NOMO-1 (cell line): ENCODE measurements around the gene NME3.

Experiments
- DNase-seq, 2 experiments: peaks; one replicate each; lab custom pipeline; 2025; ENCODE audit not compliant: unreplicated experiment in 2 of 2; lab: John Stamatoyannopoulos, UW

Gene NME3

DNA sequence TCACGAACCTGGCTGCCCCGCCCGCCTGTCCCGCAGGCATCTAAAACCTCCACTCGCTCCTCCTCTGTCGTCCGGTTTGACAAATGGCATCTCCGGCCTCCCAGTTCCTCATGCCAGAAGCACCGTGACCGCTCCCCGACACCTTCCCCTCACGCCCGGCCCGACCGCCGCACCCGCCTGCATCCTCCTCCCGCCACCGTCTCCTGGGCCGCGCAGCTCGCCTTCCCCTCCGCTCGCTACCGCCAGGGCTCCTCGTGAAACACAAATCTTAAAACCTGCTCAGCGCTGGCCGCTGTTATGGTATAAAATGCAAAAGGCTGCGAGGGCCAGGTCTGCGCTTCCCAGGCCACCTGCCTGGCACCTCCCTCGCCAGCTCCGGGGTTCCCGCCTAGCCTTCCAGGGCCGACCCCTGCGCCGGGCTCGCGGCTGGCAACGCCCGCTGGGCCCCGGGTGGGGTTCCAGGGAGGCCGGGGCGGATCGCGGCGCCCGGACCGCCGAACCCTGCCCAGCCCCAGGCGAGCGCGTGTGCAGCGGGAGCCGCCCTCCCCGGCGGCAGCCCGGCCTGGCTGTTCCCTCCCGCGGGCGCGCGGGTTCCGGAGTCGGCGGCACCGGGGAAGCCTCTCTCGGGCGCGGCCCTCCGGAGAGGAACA is 10.5 kb upstream of the NME3 start:
- DNase-seq = peak; percentile 37 to 41

DNA sequence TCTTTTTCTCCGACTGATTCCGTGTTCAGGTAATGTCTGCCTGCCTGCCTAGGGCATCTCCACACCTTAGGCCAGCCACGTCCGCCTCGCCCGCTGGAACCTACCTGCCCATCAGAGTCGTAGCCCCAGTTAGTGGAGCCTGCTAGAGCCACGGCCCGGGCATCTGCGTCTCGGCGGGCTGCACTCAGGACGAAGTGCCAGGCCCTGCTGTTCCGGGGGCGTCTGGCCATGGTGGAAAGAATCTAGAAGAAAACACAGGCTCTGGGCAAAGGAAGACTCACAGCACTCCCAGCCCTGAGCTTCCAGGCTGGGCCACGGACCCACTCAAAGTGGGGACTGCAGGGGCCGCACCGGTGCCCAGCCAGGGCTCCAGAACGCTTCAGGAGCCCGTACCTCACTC is 9.9 kb upstream of the NME3 start:
- no peak for DNase-seq

DNA sequence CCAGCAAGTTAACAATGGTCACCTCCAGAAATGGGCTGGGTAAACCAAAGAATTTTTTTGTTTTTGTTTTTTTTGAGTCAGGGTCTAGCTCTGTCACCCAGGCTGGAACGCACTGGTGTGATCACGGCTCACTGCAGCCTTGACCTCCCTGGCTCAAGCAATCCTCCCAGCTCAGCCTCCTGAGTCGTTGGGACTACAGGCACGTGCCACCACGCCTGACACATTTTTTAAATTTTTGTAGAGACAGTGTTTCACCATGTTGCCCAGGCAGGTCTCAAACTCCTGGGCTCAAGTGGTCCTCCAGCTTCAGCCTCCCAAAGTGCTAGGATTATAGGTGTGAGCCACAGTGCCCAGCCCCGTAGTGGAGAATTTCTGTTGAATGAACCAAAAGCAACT is 9.3 kb upstream of the NME3 start:
- no peak for DNase-seq

DNA sequence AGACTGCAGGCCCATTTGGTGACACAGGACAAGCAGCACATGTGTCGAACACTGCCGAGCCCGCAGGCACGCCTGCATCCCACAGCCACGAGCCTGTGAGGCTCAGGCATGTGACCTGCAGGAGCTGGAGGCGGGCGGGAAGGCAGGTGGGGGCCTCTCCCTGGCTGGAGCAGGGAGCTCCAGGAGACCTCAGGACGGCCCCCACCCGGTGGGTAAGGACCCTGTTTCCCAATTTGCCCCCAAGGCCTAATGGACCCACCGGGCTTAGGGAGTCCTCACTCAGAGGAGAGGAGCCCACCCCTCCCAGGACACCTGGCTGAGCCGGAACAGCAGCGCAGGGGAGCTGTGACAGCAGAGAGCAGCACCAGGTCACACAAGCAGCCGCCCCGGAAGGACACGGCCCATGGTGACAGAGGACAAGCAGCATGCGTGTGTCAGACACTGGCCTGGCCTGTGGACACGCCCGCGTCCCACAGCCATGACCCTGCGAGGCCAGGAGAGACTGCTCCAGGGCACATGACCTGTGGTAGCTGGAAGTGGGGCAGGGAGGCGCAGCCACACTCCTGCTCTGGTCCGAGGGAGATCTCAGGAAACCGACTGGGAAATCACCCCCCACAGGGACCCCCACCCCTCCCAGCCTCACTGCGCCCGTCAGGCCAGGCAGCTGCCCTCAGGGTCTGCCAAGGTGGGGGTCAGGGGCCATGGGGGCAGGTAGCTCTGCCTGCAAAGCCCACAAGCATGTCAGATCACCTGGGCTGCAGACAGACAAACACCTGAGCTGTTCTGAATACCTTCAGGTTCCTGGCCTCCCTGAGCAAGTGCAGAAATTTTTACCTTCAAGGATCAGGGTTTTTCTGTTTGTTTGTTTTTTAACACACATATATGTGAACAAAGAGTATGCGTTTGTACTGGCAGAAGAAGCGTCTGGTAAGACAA is 8.7 kb upstream of the NME3 start:
- no peak for DNase-seq

DNA sequence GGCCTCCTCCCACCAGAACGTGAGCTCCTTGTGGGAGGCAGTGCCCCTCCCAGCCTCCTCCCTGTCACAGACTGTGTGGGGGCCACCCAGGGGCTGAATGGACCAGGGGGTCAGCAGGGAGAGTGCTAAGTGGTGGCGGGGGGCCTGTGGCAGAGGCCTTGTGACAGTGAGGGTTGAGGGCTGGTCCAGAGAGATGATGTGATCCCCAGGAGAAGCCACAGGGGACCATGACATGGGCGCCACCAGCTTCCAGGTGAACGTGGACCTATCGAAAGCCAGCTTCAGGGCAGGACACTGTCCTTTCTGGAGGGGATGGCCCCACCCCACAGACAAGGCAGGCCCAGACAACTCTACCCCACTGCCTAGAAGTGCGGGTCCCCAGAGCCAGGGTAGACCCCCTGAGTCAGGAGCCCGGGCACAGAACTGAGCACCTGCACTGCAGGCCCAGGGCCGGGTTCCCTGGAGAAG is 7.9 kb upstream of the NME3 start:
- no peak for DNase-seq

DNA sequence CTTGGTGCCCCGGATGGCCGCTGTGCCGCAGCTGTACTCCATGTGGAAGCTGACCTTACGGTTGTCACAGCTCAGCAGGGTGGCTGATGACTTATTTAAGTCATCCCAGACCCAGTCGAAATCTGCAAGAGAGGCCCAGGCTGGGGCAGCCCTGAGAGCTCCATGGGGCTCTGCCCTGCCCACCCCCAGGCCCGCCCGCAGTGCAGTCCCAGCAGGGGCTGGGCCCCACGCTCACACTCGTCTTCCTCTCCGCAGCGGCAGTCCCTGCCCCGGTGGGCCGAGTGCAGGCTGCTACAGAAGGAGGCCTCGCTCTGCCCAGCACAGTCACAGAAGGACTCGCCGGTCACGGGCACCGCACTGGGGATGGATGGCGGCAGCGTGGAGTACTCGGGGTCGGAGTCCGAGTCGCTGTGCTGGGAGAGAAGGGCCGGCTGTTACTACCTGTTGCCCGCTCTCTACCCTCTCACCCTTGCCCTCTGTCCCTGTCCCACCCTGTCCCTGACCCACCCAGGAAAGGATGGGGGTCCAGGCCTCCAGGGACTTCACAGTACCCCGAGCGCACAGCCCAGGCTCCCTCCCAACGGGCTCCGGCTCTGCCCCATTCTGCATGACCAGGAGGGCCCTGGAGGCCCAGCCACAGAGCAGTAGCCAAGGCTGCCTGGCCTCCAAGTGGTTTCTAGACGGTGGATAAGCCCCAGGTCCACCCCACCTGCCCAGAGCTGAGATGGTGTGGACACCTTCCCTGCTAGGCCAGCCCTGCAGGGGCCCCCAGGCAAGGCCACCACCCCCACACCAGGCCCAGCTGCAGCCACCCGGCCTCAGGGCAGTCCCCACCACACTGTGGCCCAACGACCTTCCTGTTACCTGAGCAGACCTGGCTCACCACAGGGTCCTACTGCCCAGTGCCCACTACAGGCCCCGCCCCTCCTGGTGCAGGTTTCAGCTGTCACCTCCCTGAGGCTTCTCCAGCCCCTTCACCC is 7.1 kb upstream of the NME3 start:
- no peak for DNase-seq

DNA sequence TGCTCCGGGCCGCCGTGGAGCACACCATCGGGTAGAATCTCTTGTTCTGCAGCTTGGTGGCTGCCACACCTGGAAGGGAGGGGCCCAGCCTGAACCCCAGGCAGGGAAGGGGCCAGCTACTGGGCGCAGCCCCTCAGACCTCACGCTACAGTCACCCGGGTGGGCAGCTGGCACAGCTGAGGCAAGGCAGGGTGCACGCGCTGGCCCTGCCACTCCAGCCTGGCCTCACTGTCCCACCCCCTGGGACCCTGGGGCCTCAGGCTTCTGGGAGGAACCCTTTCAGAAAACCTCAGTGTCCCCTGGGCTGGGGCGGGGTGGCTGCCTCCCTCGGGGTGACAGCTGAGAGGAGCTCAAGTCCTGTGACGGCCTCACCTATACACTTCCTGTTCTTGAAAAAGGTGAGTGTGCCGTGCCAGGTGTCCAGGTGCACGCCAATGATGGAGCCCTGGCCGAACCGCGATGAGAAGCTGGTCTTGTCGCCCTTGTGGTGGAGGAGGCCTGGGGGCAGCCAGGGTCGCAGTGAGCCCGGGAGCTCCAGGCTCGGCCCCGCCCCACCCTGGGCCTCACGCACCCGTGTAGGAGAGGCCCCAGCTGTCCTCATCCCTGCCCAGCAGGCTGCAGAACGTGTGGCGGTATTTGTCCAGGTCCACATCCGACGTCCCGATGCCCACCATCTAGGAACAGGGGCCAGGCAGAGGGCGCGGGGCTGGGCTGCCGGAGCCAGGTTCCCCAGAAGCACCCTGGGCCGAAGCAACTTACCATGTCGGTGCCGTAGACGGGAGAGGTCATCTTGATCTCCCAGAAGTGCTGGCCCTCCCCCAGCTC is 6.2 kb upstream of the NME3 start:
- DNase-seq = no peak

DNA sequence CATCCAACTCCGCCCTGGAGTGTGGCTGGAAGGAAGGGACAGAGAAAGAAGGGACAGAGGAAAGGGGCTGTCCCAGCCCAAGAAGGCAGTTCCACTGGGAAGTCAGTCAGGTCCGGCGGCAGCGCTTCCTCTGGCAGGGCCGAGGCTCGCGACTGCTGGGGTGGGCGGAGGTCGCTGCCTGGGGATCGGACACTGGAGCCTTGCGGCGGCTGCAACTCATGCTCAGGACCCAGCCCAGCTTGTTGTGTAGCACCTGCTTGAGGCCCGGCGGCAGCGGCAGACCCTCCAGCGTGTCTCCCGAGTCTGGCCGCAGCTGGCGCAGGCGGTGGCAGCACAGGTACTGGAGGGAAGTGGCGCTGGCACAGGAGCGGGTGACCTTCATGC is 5.6 kb upstream of the NME3 start:
- DNase-seq = no peak

DNA sequence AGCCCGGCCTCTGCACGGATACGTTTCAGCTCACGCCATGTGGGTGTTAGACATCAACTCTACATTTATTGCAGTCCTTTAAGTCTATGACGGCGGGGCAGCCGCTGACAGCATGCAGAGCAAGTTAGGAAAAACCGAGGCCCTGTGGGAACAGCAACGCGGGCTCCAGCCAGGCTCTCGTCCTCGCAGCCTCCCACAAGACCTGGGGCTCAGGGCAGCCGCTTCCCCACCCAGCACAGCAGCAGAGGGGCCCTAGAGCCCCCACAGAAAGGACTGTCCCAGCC is 5.3 kb upstream of the NME3 start:
- DNase-seq = no peak

DNA sequence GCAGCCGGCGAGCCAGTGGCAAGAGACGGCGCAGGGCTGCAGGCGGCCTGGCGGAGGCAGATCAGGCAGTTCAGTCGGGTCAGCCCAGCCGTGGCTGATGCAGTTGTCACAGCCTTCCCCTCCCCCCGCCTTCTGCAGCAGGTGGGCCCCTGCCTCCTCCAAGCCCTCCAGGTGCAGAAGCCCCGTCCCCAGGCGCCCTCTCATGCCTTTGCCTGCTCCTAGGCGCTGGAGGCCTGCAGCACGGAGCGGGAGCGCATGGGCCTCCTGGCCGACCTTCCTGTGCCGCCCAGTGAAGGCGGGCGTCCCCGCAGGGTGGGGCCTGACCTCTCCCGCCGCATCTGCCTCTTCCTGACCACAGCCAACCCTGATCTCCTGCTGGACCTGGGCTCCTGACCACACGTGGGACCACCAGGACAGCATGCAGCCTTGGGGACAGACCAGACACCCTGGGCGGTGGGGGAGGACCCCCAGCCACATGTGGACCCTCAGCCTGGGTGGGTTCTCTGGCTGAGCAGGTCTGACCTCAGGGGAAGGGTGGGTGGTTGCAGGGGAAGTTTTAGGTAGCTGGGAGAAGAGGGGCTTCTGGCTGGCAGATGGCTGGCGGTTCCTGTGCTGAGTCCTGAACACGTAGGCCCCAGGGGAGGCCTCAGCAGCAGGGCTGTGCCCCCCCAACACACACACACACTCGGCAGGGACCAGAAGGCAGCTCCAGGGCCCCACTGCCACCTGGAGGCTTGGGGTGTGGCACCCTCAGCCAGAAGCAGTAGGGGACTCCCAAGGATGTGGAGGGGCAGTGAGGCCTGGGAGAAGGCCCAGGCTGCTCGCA is 4.7 kb upstream of the NME3 start:
- no peak for DNase-seq

DNA sequence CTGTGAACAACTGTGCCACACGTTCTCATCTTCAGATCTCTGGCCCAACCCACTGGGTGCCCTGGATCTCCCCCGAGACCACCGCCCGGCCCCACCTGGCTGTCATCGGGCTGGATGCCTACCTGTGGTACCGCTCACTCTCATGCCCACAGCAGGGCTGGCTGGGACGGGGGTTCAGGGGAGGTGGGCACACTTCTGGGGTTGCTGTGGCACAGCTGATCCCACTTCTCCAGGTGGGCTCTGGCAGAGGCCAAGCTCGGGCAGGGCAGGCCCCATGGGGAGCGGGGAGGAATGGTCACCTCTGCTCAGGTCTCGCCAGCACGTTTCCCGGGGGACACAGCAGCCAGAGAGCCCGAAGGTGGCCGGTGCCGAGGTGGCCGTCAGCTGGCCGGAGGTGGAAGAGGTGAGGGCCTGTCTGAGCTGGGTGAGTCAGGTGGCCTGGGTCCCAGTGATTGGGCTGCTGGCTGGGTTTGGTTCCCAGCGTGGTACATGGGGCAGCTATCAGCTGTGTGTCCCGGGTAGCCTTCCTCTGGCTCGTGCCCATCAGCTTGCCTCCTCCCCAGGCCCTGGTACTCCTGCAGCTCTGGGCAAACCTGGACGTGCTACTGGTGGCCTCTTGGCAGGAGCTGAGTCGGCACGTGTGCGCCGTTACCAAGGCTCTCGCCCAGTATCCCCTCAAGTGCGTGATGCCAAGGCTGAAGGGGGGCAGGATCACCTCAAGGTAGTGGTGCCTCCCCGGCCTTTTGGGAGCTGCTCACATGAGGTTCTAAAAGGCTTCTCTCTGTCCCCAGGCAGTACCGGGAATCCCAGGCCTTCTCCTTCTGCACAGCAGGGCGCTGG is 3.9 kb upstream of the NME3 start:
- no peak for DNase-seq

DNA sequence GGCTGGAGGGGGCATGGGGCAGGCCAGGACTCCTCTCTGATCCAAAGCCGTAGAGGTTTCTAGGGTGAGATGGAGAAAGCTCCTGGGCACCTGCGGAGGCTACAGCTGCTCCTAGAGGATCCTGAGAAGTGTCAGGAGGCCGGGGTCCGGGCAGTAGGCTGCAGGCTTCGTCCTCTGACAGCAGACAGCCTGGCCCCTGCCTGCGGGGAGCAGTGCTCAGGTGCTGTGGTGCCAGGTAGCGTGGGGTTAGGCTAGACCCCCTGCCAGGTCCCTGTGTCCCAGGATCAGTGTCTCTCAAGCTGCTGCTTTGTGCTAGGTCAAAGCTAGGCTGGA is 3.1 kb upstream of the NME3 start:
- DNase-seq = no peak

DNA sequence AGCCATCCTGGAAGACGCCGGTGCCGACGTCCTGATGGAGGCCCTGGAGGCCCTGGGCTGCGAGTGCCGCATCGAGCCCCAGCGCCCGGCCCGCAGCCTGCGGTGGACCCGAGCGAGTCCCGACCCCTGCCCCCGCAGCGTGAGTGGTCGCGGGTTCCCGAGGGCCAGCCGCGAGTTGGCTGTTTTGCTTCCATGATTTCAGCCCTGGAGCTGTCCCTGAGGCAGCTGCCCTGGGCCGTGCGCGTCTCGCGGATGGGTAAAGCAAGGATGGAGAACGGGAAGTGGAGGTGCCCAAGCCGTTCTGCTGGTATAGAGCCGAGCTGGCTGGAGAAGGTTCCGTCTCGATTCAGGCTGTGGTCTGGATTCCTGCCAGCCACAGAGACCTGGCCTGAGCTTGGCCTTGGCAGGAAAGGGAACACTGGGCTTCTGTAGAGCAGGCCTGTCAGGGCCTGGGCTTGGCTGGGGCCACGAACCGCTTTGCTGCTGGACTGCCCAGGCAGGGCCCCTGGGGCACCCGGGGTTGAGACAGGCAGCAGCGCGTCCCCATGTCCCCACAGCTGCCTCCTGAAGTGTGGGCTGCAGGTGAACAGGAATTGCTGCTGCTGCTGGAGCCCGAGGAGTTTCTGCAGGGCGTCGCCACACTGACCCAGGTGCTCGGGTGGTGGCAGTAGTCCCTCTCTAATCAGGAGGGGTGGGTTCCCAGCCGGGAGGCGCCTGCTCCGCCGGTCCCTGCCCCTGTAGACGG is 2.5 kb upstream of the NME3 start:
- peak; percentile 54 to 65 for DNase-seq

DNA sequence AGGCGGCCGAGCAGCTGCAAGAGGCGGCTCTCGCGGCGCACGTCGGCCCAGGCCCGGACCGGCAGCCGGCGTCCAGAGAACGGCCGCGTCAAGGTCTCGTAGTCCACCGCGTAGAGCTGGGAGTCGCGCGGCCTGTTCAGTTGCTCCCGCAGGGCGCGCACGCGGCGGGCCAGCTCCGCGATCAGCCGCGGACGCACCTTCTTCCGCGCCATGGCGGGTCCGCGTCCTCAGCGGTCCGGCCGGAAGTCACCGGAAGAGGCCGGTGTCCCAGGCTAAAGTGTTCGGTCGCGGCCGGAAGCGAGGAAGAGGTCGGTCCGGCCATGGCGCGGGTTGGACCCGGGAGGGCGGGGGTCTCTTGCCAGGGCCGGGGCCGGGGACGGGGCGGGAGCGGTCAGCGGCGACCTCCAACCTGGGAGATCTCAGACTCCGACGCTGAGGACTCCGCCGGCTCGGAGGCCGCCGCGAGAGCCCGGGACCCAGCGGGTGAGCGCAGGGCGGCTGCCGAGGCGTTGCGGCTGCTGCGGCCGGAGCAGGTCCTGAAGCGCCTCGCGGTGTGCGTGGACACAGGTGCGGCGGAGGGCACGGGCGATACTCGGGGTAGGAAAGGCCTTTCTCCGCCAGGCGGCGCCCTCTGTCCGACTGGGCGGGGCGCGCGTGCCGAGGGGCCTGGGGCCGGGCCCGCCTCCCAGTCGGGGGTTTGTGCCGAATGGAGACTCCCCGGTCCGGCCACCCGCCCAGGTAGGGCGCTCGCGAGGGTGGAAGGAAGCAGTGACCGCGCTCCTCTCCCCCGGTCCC is 1.8 kb upstream of the NME3 start, which contains the start of gene MRPS34:
Gene MRPS34 (minus strand): TSS at position 227 of the 795 bp plus-strand sequence. CDS start 15 bp downstream, at position 212.
- DNase-seq = peak; percentile 61 to 79

DNA sequence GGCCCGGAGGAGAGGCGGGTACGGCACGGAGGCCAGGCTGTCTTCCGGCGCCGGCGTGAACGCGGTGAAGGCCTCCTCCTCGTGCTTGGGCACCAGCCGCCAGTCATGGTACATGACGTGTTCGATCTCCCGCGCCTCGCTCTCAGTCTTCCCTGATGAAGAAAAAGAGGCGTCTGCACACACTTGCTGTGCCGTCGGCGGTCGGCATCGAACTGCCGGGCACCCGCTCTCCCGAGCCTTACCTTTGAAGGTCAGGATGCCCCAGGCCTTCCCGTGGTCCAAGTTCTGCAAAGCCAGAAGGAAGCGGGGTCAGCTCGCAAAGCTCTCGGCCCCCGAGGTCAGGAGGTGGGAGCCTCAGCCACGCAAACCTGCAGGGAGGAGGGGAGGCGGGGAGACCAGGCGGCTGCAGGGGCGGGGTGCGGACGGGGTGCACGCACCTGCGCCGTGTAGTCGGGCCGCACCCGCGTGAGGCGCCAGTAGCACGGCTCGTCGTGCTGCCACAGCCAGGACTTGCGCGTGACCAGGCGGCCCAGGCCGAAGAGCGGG is 1.1 kb upstream of the NME3 start, which contains the start of gene EME2:
Gene EME2 (plus strand): TSS at position 449 of the 546 bp plus-strand sequence. CDS start 418 bp downstream, outside the sequence.
- peak in 1 of 2 experiments; percentile 31 for DNase-seq

DNA sequence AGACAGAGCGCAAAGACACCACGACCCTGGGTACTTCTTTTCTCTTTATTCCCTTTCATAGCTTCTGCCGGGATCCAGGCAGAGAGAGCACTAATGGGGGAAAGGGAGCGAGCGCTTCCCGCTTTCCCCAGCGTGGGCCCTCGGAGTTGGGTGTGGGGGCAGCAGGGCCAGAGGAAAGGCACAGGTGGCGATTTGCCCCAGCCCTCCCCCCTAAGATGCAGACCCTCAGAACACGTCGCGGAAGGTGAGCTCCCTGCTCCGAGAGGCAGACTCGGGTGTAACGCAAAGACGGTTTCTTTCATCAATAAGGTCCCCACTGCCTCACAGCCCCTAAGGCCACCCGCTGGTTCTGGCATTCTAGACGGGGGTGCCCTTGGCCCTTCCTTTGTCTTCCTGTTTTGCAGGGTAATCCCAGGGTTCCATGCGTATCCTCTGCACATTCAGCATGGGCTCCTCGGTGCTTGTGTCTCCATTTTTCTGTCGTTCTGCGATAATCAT is 570 bp upstream of the NME3 start:
- no peak for DNase-seq
